CD8-positive, alpha-beta memory T cell (primary cell): Measurements from ENCODE around the gene PRAME. TPM values are rescaled to one million over a fixed set of nuclear protein-coding genes. Genes with fewer than 3 reads are reported as not detected.
"Not testable (repeated sequence)": the region's sequence is repeated elsewhere in the genome, so short reads cannot be mapped to it uniquely, and the experiment has no call there.

Experiments
- CTCF ChIA-PET: fragments of 350-600 bp; sonication (Branson Sonifier 250); formaldehyde crosslinking; loops from one replicate; lab custom pipeline; 2021; ENCODE audit warnings: antibody characterized with exemption; lab: Charles Lee
- POLR2A ChIA-PET: fragments of 350-600 bp; sonication (Branson Sonifier 250); formaldehyde crosslinking; loops from one replicate; lab custom pipeline; 2021; ENCODE audit warnings: antibody characterized with exemption; lab: Charles Lee
- DNase-seq, 5 donors: peaks; one replicate each; pipeline versions ENCODE4 v3.0.0 to v3.0.0-alpha.2; 2020 to 2022; ENCODE audit warnings: mixed read lengths in 1 of 5
- H3K27ac ChIP-seq: one replicate; pipeline ENCODE4 v1.7.0; 2013; ENCODE audit warnings: low read depth, mild to moderate bottlenecking, low read length, moderate library complexity
- H3K27me3 ChIP-seq: 2 replicates; pipeline ENCODE4 v1.7.0; 2013; ENCODE audit warnings: low read length, mild to moderate bottlenecking; ENCODE audit not compliant: insufficient read depth, poor library complexity, severe bottlenecking
- H3K36me3 ChIP-seq: 2 replicates; pipeline ENCODE4 v1.7.0; 2013; ENCODE audit warnings: mild to moderate bottlenecking, low read length, moderate library complexity; ENCODE audit not compliant: insufficient read depth
- H3K4me1 ChIP-seq: 2 replicates; pipeline ENCODE4 v1.7.0; 2013; ENCODE audit warnings: mild to moderate bottlenecking, low read length, moderate library complexity; ENCODE audit not compliant: insufficient read depth
- H3K4me3 ChIP-seq: 2 replicates; pipeline ENCODE4 v1.7.0; 2013; ENCODE audit warnings: mild to moderate bottlenecking, low read length
- H3K9me3 ChIP-seq: 2 replicates; pipeline ENCODE4 v1.7.0; 2013; ENCODE audit warnings: mild to moderate bottlenecking, low read length
- H3K27ac Mint-ChIP-seq, 8 donors: one replicate each; pipeline ENCODE4 v1.8.0; 2020 to 2021; ENCODE audit warnings: mixed read lengths in 8 of 8, mild to moderate bottlenecking in 6 of 8, inconsistent platforms in 3 of 8, moderate library complexity in 3 of 8
- H3K27me3 Mint-ChIP-seq, 2 donors: one replicate each; pipeline ENCODE4 v1.8.0; 2020 to 2021; ENCODE audit warnings: mixed read lengths in 2 of 2, mild to moderate bottlenecking in 1 of 2, moderate library complexity in 1 of 2
- H3K36me3 Mint-ChIP-seq, 3 donors: one replicate each; pipeline ENCODE4 v1.8.0; 2020 to 2021; ENCODE audit warnings: mixed read lengths in 3 of 3, inconsistent platforms in 1 of 3, mild to moderate bottlenecking in 1 of 3
- H3K4me1 Mint-ChIP-seq, 3 donors: one replicate each; pipeline ENCODE4 v1.8.0; 2020 to 2021; ENCODE audit warnings: mixed read lengths in 3 of 3, inconsistent platforms in 1 of 3, mild to moderate bottlenecking in 1 of 3
- H3K4me3 Mint-ChIP-seq, 7 donors: one replicate each; pipeline ENCODE4 v1.8.0; 2020 to 2021; ENCODE audit warnings: mixed read lengths in 7 of 7, mild to moderate bottlenecking in 6 of 7, moderate library complexity in 4 of 7, inconsistent platforms in 2 of 7
- H3K9me3 Mint-ChIP-seq, 5 donors: one replicate each; pipeline ENCODE4 v1.8.0; 2020 to 2022; ENCODE audit warnings: mixed read lengths in 5 of 5, mild to moderate bottlenecking in 3 of 5, moderate library complexity in 2 of 5, inconsistent platforms in 1 of 5
- polyA plus RNA-seq: library from polyadenylated mRNA; unstranded; fragments of 300-500 nt; fragmentation: Illumina TruSeq; gene quantifications from one replicate; pipeline ENCODE4 v1.2.3, GENCODE V29; 2021
- total RNA-seq, 2 experiments: library from RNA; stranded (reverse); gene quantifications; one replicate each; pipeline ENCODE4 v1.2.3, GENCODE V29; 2021

PRAME gene, protein sequence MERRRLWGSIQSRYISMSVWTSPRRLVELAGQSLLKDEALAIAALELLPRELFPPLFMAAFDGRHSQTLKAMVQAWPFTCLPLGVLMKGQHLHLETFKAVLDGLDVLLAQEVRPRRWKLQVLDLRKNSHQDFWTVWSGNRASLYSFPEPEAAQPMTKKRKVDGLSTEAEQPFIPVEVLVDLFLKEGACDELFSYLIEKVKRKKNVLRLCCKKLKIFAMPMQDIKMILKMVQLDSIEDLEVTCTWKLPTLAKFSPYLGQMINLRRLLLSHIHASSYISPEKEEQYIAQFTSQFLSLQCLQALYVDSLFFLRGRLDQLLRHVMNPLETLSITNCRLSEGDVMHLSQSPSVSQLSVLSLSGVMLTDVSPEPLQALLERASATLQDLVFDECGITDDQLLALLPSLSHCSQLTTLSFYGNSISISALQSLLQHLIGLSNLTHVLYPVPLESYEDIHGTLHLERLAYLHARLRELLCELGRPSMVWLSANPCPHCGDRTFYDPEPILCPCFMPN
- total RNA-seq (not detected), polyA plus RNA-seq (not detected)

DNA sequence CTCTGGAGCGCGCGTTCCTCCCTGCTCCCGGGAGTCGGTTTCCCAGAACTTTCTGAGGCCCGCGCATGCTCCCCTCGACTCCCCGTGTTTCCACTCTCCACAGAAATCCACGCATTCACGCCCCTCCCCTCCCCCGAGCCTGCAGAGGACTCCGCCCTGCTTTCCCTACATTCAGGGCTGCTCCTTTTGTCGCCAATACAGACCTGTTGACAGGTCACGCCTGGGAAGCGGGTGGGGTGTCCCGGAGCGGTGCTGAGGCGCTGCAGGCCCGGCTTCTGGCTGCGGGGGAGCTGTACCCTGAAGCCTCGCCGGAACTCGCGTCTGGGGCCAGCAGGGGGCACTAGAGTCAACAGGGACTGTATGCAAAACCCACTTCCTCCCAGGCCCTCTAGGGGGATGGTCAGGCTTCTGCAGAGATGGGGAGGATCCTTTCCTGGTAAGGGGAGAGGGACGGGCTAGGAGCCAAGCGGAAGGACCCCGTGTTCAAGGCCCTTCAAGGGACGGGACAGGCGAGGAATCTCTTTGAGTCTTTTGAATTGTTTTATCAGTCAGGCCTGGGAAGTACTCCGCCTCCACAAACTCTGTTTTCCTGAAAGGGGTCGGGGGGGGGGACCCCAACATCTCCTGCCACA lies at the start of gene PRAME:
Gene PRAME (minus strand): TSS at position 294 of the 632 bp plus-strand sequence. CDS start 2,433 bp downstream, outside the sequence.
- no peaks in the 10 kb centered on the region for H3K9me3 Mint-ChIP-seq
- no peak within 1 kb of the TSS for H3K27ac Mint-ChIP-seq
- Histone ChIP-seq H3K36me3 (no peaks in the 10 kb centered on the region), H3K4me1 (peaks cover 8% of the 10 kb centered on the region), H3K27me3 (no peaks in the 10 kb centered on the region), H3K4me3 (peak within 1 kb of the TSS; percentile 22), H3K9me3 (no peaks in the 10 kb centered on the region), H3K27ac (peak within 1 kb of the TSS; percentile 100)
- CTCF ChIA-PET = interaction anchor here (1.1 kb wide), 1 partner anchor 473 kb away, joined by 3 read pairs; no protein-coding TSS in a partner anchor
- H3K36me3 Mint-ChIP-seq = no peaks in the 10 kb centered on the region
- POLR2A ChIA-PET = no interaction called here
- H3K27me3 Mint-ChIP-seq = peaks cover 0 to 4% of the 10 kb centered on the region in 2 donors
- peaks cover 0 to 4% (median 4%) of the 10 kb centered on the region in 3 donors for H3K4me1 Mint-ChIP-seq
- no peak within 1 kb of the TSS for H3K4me3 Mint-ChIP-seq
- peak; percentile 44 to 73 (median 49) for DNase-seq

DNA sequence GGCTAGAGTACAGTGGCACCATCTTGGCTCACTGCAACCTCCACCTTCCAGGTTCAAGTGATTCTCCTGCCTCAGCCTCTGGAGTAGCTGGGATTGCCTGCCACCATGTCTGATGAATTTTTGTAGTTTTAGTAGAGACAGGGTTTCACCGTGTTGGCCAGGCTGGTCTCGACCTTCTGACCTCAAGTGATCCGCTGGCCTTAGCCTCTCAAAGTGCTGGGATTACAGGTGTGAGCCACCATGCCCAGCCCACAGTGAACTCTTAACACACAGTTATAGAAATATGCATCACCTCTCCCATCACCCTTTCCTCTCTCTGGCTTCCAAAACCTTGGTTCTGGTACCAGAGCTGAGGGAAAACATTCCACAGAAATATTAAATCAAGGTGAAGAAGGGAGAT lies 49.0 kb upstream of the PRAME start:
- H3K27ac ChIP-seq, H3K4me3 ChIP-seq, POLR2A ChIA-PET, H3K9me3 Mint-ChIP-seq, H3K4me3 Mint-ChIP-seq, DNase-seq, CTCF ChIA-PET, H3K4me1 ChIP-seq, H3K27me3 Mint-ChIP-seq, H3K27me3 ChIP-seq, H3K9me3 ChIP-seq, H3K36me3 ChIP-seq, H3K27ac Mint-ChIP-seq, H3K36me3 Mint-ChIP-seq: not testable (repeated sequence)
- peaks cover 0 to 11% (median 3%) of the 10 kb centered on the region in 3 donors for H3K4me1 Mint-ChIP-seq

DNA sequence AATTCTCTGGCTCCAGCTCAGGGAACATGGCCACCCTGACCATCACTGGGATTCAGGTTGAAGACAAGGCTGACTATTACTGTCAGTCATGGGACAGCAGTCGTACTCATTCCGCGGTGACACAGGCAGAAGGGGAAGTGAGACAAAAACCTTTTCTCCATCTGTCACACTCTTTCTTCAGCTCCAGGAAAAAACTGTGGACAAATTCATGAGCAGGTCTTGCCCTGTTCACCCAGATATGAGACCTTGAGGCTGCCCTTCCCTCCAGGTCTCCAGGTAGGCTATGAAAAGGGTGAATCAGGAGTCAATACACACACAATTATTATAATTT lies 46.0 kb upstream of the PRAME start:
- peaks cover 7% of the 10 kb centered on the region for H3K27me3 ChIP-seq
- H3K4me3 ChIP-seq = no peak overlapping the region
- Mint-ChIP-seq H3K4me1 (peaks cover 0 to 11% (median 3%) of the 10 kb centered on the region in 3 donors), H3K9me3 (no peaks in the 10 kb centered on the region), H3K27ac (peak overlapping the region in 1 of 8 donors; percentile 41), H3K36me3 (peaks cover 0 to 4% (median 0%) of the 10 kb centered on the region in 3 donors), H3K4me3 (peak overlapping the region in 1 of 7 donors; percentile 9), H3K27me3 (peaks cover 0 to 2% of the 10 kb centered on the region in 2 donors)
- ChIA-PET POLR2A (no interaction called here), CTCF (interaction anchor here (0.8 kb wide), 1 partner anchor 14 kb away, joined by 3 read pairs; no protein-coding TSS in a partner anchor)
- H3K4me1 ChIP-seq = no peaks in the 10 kb centered on the region
- no peak for DNase-seq
- no peaks in the 10 kb centered on the region for H3K9me3 ChIP-seq
- no peaks in the 10 kb centered on the region for H3K36me3 ChIP-seq
- no peak overlapping the region for H3K27ac ChIP-seq

DNA sequence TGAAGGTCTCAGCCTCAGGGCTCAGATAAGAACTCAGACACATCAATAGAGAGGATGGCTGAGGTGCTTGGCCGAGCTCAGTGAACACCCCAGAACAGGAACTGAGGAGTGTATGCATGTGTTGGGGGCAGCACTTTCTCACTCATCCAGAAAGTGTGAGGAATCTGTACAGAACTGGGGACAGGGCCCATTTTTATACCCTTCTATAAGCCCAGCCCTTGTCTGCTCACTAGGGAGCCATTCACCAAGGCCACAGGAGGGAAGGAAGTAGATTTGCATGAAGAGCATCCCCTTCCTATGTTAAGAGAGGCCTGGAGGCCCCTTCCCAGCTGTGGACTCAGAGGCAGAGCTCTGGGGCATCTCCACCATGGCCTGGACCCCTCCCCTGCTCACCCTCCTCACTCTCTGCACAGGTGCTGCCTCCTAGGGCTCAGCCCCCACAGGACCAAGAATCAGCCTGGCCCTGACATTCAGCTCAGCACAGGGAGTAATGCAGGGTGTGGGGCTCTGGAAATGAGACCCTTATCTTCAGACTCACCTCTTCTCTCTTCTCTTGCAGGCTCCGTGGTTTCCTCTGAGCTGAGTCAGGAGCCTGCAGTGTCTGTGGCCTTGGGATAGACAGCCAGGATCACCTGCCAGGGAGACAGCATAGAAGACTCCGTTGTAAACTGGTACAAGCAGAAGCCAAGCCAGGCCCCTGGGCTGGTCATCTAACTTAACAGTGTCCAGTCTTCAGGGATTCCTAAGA lies 45.4 kb upstream of the PRAME start:
- CTCF ChIA-PET = interaction anchor here (0.8 to 0.9 kb wide), 2 partner anchors 14 to 17 kb away, joined by 3 read pairs; no protein-coding TSS in a partner anchor
- Mint-ChIP-seq H3K27me3 (peaks cover 2 to 3% of the 10 kb centered on the region in 2 donors), H3K27ac (no peak overlapping the region), H3K4me3 (peak overlapping the region in 1 of 7 donors; percentile 9), H3K36me3 (peaks cover 0 to 4% (median 0%) of the 10 kb centered on the region in 3 donors), H3K4me1 (peaks cover 0 to 11% (median 3%) of the 10 kb centered on the region in 3 donors), H3K9me3 (no peaks in the 10 kb centered on the region)
- H3K27ac ChIP-seq = no peak overlapping the region
- no peak for DNase-seq
- no peak overlapping the region for H3K4me3 ChIP-seq
- peaks cover 7% of the 10 kb centered on the region for H3K27me3 ChIP-seq
- no peaks in the 10 kb centered on the region for H3K36me3 ChIP-seq
- H3K4me1 ChIP-seq = no peaks in the 10 kb centered on the region
- no peaks in the 10 kb centered on the region for H3K9me3 ChIP-seq
- POLR2A ChIA-PET = no interaction called here

DNA sequence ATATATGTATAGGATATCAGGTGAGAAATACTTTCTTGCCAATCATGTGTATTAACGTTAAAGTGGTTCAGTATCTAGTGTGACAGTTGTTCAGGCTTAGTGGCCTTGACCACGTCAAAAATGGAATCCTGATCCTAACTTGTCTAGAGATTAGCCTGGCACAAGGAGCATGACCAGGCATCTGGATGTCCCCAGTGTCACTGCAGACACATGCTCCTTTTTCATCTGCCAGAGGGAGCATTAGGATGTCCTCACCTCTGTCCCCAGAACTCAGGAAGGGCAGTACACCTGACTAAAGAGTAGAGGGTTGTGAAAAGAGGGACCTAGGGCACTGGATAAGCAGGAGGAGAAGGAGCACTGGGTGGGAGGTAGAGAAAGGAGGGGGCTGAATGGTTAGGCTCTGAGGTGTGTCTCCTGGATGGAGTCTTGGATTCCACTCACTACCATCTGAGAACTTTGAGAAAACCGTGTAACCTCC lies 44.4 kb upstream of the PRAME start:
- Histone ChIP-seq H3K27ac (no peak overlapping the region), H3K36me3 (no peaks in the 10 kb centered on the region), H3K27me3 (peaks cover 7% of the 10 kb centered on the region), H3K9me3 (no peaks in the 10 kb centered on the region), H3K4me3 (no peak overlapping the region), H3K4me1 (no peaks in the 10 kb centered on the region)
- H3K27me3 Mint-ChIP-seq = peaks cover 2 to 3% of the 10 kb centered on the region in 2 donors
- peaks cover 0 to 11% (median 3%) of the 10 kb centered on the region in 3 donors for H3K4me1 Mint-ChIP-seq
- H3K4me3 Mint-ChIP-seq = no peak overlapping the region
- H3K27ac Mint-ChIP-seq = no peak overlapping the region
- POLR2A ChIA-PET = no interaction called here
- CTCF ChIA-PET = interaction anchor here (0.9 kb wide), 1 partner anchor 16 kb away, joined by 3 read pairs; no protein-coding TSS in a partner anchor
- H3K36me3 Mint-ChIP-seq = peaks cover 0 to 4% (median 0%) of the 10 kb centered on the region in 3 donors
- H3K9me3 Mint-ChIP-seq = no peaks in the 10 kb centered on the region
- DNase-seq = no peak

DNA sequence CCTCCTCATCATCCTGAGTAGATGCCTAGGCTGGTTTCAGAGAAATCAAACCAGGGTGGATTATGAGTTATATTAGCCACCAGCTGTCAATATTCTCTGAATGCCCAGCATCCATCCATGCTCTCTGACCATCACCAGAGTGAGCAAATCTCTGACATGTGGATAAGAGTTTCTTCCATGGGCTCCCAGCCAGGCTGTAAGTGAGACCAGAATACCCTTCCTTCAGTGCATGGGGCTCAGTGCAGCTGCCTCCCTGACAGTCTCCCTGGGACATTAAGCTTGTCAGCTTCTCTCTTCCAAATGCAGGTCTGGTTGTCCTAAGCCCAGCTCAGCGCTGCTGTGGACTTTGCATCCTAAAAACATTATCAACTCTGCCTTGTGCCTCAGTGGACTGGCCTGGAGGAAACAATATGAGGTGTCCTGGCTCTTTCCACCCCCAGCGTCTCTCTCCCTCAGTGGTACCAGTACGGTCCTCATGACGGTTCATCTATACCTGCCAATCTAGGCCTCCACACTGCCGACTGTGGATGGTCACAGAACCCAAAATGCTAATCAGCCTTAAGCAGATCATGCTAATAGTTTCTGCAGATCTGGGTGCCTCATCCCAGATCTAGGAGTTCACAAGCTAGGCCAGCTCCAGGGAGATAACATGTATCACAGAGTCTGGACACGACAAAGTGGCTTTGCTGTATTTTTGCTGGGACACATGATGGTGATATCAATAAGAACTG lies 41.6 kb upstream of the PRAME start:
- Mint-ChIP-seq H3K27ac (peak overlapping the region in 1 of 8 donors; percentile 57), H3K4me1 (peaks cover 0 to 4% (median 0%) of the 10 kb centered on the region in 3 donors), H3K4me3 (no peak overlapping the region), H3K9me3 (no peaks in the 10 kb centered on the region), H3K36me3 (no peaks in the 10 kb centered on the region), H3K27me3 (peaks cover 3 to 8% of the 10 kb centered on the region in 2 donors)
- no peaks in the 10 kb centered on the region for H3K36me3 ChIP-seq
- H3K4me3 ChIP-seq = no peak overlapping the region
- H3K27me3 ChIP-seq = peaks cover 7% of the 10 kb centered on the region
- H3K4me1 ChIP-seq = no peaks in the 10 kb centered on the region
- POLR2A ChIA-PET = no interaction called here
- H3K9me3 ChIP-seq = no peaks in the 10 kb centered on the region
- no peak for DNase-seq
- CTCF ChIA-PET = interaction anchor here (0.9 to 1.1 kb wide), 2 partner anchors 10 to 14 kb away, joined by 3 read pairs; no protein-coding TSS in a partner anchor
- no peak overlapping the region for H3K27ac ChIP-seq

DNA sequence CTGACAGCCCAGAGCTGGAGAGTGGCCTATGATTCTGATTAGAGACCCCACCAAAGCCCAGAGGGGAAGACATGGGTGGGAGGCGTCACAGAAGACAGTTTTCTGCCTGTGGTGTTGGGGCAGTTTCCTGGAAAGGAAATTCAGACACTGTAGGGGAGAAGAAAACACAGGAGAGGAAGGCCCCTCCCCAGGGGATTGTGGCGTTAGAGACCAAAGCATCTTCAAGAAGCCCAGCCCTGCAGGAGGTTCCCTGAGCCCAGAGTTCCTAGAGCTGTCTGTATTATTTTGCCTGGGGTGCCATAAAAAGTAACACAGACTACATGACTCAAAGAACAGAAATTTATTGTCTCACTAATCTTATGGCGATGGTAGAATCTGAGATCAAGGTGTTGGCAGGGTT lies 40.2 kb upstream of the PRAME start:
- POLR2A ChIA-PET = no interaction called here

More for the DNA sequence above, 40.2 kb upstream of the PRAME start:
- H3K27ac Mint-ChIP-seq = no peak overlapping the region
- H3K9me3 Mint-ChIP-seq = no peaks in the 10 kb centered on the region
- H3K36me3 Mint-ChIP-seq = no peaks in the 10 kb centered on the region
- no peak overlapping the region for H3K4me3 Mint-ChIP-seq
- H3K4me1 Mint-ChIP-seq = no peaks in the 10 kb centered on the region
- peaks cover 3 to 8% of the 10 kb centered on the region in 2 donors for H3K27me3 Mint-ChIP-seq
- DNase-seq = no peak
- H3K9me3 ChIP-seq = no peaks in the 10 kb centered on the region
- no peaks in the 10 kb centered on the region for H3K36me3 ChIP-seq
- no peaks in the 10 kb centered on the region for H3K4me1 ChIP-seq
- CTCF ChIA-PET = interaction anchor here (2.5 kb wide), 1 partner anchor 12 kb away, joined by 16 read pairs; no protein-coding TSS in a partner anchor
- H3K27ac ChIP-seq = no peak overlapping the region
- H3K27me3 ChIP-seq = no peaks in the 10 kb centered on the region
- H3K4me3 ChIP-seq = no peak overlapping the region
